Peyer's patch (tissue), 4 donors: ENCODE data around the gene MMUT.

Experiments
- POLR2A ChIP-seq, 2 donors: fragments of 450-650 bp; IDR thresholded peaks; one replicate each; pipeline ENCODE4 v1.5.1; 2017; ENCODE audit warnings: antibody characterized with exemption in 2 of 2, mild to moderate bottlenecking in 2 of 2, moderate library complexity in 2 of 2
- TF ChIP-seq, protein P1 (sequence below), 6 experiments: fragments of 450-650 bp in 4 of 6; fragments of 200-600 bp in 2 of 6; sonication (generic) in 1 of 6; IDR thresholded peaks; one replicate each; pipeline ENCODE4 v1.5.1; 2017 to 2019; ENCODE audit warnings: antibody characterized with exemption in 6 of 6, mild to moderate bottlenecking in 3 of 6, moderate library complexity in 1 of 6

DNA sequence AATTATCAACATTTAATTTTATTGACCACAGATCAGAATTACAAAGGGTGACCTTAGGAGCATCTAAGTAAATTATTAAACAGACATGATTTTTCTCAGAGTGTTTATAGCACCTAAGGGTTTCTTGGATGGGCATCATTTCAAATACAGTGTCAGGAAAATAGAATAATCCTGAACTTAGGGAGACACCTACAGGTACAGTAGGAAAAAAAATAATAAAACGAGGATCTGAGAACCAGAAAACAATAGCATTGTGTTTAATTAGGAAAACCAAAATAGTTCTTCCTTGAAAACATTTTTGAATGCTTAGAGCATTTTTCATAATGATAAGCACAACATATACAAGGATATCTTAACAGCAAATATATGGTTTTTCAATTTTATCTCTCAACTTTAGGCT, 39.2 kb downstream of the MMUT start:
- TF ChIP-seq, protein P1, sequence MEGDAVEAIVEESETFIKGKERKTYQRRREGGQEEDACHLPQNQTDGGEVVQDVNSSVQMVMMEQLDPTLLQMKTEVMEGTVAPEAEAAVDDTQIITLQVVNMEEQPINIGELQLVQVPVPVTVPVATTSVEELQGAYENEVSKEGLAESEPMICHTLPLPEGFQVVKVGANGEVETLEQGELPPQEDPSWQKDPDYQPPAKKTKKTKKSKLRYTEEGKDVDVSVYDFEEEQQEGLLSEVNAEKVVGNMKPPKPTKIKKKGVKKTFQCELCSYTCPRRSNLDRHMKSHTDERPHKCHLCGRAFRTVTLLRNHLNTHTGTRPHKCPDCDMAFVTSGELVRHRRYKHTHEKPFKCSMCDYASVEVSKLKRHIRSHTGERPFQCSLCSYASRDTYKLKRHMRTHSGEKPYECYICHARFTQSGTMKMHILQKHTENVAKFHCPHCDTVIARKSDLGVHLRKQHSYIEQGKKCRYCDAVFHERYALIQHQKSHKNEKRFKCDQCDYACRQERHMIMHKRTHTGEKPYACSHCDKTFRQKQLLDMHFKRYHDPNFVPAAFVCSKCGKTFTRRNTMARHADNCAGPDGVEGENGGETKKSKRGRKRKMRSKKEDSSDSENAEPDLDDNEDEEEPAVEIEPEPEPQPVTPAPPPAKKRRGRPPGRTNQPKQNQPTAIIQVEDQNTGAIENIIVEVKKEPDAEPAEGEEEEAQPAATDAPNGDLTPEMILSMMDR (IDR thresholded peaks at IDR 0.05) = peak in 3 of 6 experiments; percentile 21 to 30 (median 23)
- no peak for TF ChIP-seq POLR2A (IDR thresholded peaks at IDR 0.05)
